ENCODE measurements around the gene TBX10. TPM values are rescaled to one million over a fixed set of nuclear protein-coding genes. Genes with fewer than 3 reads are reported as not detected.
A peak's percentile ranks its signal among the peaks of the same experiment; 100 is the strongest.

The TBX10 gene
- total and polyA plus RNA-seq, 4 donors: not detected

DNA sequence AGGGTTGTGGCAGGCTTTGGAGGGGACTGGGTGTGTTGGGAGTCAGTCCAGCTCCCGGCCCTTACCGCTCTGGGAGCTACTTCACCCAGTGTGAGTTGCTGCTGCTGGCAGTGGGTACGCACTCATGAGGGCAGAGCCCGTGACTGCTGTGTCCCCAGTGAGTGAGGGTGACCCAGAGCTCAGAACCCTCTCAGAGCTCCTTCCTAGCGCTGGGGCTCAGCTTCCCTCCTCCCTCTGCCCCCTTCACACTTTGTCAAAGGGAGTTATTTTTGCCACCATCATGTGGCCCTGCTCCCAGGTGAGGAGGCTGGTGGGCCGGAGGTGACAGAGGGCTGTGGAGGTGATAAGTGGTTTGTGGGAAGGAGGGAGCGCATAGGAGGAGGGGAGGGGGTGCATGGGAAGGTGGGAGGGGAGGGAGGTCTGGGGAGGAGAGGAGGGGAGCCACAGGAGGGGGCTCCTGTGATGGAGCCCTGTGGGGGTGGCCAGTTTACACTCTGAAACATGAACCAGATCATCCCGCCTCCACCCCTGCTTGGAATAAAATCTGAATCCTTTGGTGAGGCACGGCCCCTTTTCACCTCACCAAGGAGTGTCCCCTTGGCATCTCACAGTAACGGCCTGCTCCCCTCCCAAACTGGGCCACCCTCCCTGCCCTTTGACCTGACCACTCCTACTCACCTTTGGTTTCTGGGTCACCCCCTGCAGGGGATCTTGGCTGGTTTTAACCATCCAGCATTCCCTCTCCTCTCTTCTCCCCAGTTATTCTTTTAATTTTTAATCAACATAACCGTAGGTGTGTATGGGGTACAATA, 22.9 kb downstream of the TBX10 start:
- Histone ChIP-seq H3K9ac (ENCODE audit: insufficient read depth in 1 of 2, low read length in 2 of 2) (no peak overlapping the region), H3K4me3 (no peak overlapping the region), H3K4me1 (ENCODE audit: control insufficient read depth in 5 of 5, insufficient read depth in 5 of 5, low read length in 5 of 5) (peaks cover 0 to 7% (median 0%) of the 10 kb centered on the region in 5 donors), H3K36me3 (ENCODE audit: control insufficient read depth in 4 of 4, insufficient read depth in 4 of 4, low read length in 4 of 4) (peaks cover 0 to 13% (median 1%) of the 10 kb centered on the region in 4 donors), H3K27ac (ENCODE audit: low read depth in 1 of 2, low read length in 1 of 2) (no peak overlapping the region), H3K9me3 (ENCODE audit: control insufficient read depth in 4 of 4, insufficient read depth in 3 of 4, low read length in 3 of 4) (no peaks in the 10 kb centered on the region), H3K27me3 (ENCODE audit: control insufficient read depth in 3 of 3, insufficient read depth in 3 of 3, low read length in 2 of 3) (peaks cover 0 to 3% (median 2%) of the 10 kb centered on the region in 3 donors)
- TF ChIP-seq CTCF (IDR thresholded peaks at IDR 0.05; ENCODE audit: control extremely low read depth, extremely low read depth): no peak
- 37 to 54% methylated on average over 10 to 11 of the region's 11 CpGs for WGBS, 2 donors
- no peak for DNase-seq
- no peak for ATAC-seq (ENCODE audit: insufficient read depth, low FRiP score)

GRCh38 chr11:67615728-67616430, 23.7 kb downstream of the TBX10 start:
- Histone ChIP-seq H3K4me3 (no peak overlapping the region), H3K27ac (ENCODE audit: low read depth in 1 of 2, low read length in 1 of 2) (no peak overlapping the region), H3K4me1 (ENCODE audit: control insufficient read depth in 5 of 5, insufficient read depth in 5 of 5, low read length in 5 of 5) (peaks cover 0 to 7% (median 0%) of the 10 kb centered on the region in 5 donors), H3K36me3 (ENCODE audit: control insufficient read depth in 4 of 4, insufficient read depth in 4 of 4, low read length in 4 of 4) (peaks cover 0 to 20% (median 2%) of the 10 kb centered on the region in 4 donors), H3K27me3 (ENCODE audit: control insufficient read depth in 3 of 3, insufficient read depth in 3 of 3, low read length in 2 of 3) (peaks cover 0 to 3% (median 2%) of the 10 kb centered on the region in 3 donors), H3K9ac (ENCODE audit: insufficient read depth in 1 of 2, low read length in 2 of 2) (no peak overlapping the region), H3K9me3 (ENCODE audit: control insufficient read depth in 4 of 4, insufficient read depth in 3 of 4, low read length in 3 of 4) (no peaks in the 10 kb centered on the region)
- no peak for ATAC-seq (ENCODE audit: insufficient read depth, low FRiP score)
- WGBS, 2 donors: 38 to 40% methylated on average over 30 to 34 of the region's 34 CpGs
- no peak for TF ChIP-seq CTCF (IDR thresholded peaks at IDR 0.05; ENCODE audit: control extremely low read depth, extremely low read depth)
- DNase-seq: no peak

GRCh38 chr11:67614730-67615714, 24.5 kb downstream of the TBX10 start:
- no peak for TF ChIP-seq CTCF (IDR thresholded peaks at IDR 0.05; ENCODE audit: control extremely low read depth, extremely low read depth)
- peaks cover 0 to 7% (median 0%) of the 10 kb centered on the region in 5 donors for H3K4me1 ChIP-seq (ENCODE audit: control insufficient read depth in 5 of 5, insufficient read depth in 5 of 5, low read length in 5 of 5)
- H3K36me3 ChIP-seq (ENCODE audit: control insufficient read depth in 4 of 4, insufficient read depth in 4 of 4, low read length in 4 of 4): peaks cover 0 to 28% (median 2%) of the 10 kb centered on the region in 4 donors
- no peak for DNase-seq
- no peak overlapping the region for H3K4me3 ChIP-seq
- peaks cover 0 to 3% (median 2%) of the 10 kb centered on the region in 3 donors for H3K27me3 ChIP-seq (ENCODE audit: control insufficient read depth in 3 of 3, insufficient read depth in 3 of 3, low read length in 2 of 3)
- peak; percentile 48 for ATAC-seq (ENCODE audit: insufficient read depth, low FRiP score)
- WGBS, 2 donors: 86 to 90% methylated on average over 18 of the region's 18 CpGs
- no peaks in the 10 kb centered on the region for H3K9me3 ChIP-seq (ENCODE audit: control insufficient read depth in 4 of 4, insufficient read depth in 3 of 4, low read length in 3 of 4)
- H3K27ac ChIP-seq (ENCODE audit: low read depth in 1 of 2, low read length in 1 of 2): peak overlapping the region; percentile 29 to 52
- H3K9ac ChIP-seq (ENCODE audit: insufficient read depth in 1 of 2, low read length in 2 of 2): no peak overlapping the region

Data from lung (tissue), 12 donors.